AG09309 (cell line): ENCODE results near the gene FAAP100.

Source experiments
- DNase-seq: peaks from one replicate; pipeline ENCODE4 v3.0.0-alpha.2; 2010; ENCODE audit warnings: low read depth
- H3K4me3 ChIP-seq: 2 replicates; pipeline ENCODE4 v1.5.1; 2011; ENCODE audit warnings: mild to moderate bottlenecking, low read depth, low read length, moderate library complexity; ENCODE audit not compliant: control insufficient read depth
- CTCF ChIP-seq: IDR thresholded peaks from 2 replicates; pipeline ENCODE4 v1.5.1; 2011; ENCODE audit warnings: mild to moderate bottlenecking, low read depth, low read length, inconsistent platforms; ENCODE audit not compliant: insufficient read depth, control insufficient read depth; ENCODE audit errors: missing control alignments

The FAAP100 gene

GRCh38 chr17:81570964-81571363 is 18.8 kb upstream of the FAAP100 start:
- DNase-seq = no peak
- no peak for TF ChIP-seq CTCF
- no peak overlapping the region for H3K4me3 ChIP-seq

GRCh38 chr17:81569986-81570514 is 17.9 kb upstream of the FAAP100 start:
- DNase-seq = no peak
- H3K4me3 ChIP-seq = no peak overlapping the region
- no peak for TF ChIP-seq CTCF

DNA sequence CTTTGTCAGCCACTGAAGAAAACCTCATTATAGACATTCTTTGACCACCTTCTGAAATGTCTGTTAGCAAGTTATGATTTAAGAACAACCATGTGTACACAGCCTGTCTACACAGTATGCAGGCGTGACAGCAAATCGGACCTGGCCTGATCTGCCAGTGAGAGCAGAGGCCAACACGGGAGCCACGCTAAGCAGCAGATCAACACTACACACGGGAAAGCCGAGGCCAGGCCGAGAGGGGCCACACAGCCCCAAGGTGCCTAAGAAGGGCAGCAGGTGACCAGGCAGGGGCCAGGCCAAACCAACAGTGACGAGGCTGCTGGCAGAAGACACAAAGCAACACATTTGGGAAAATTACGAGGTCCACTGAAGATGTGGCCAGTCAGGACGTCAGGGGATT is 16.3 kb upstream of the FAAP100 start:
- no peak for TF ChIP-seq CTCF
- DNase-seq = no peak
- no peak overlapping the region for H3K4me3 ChIP-seq

GRCh38 chr17:81567191-81567590 is 15.0 kb upstream of the FAAP100 start:
- TF ChIP-seq CTCF = no peak
- H3K4me3 ChIP-seq = no peak overlapping the region; the same call in 1 of the 2 replicates
- DNase-seq = no peak

DNA sequence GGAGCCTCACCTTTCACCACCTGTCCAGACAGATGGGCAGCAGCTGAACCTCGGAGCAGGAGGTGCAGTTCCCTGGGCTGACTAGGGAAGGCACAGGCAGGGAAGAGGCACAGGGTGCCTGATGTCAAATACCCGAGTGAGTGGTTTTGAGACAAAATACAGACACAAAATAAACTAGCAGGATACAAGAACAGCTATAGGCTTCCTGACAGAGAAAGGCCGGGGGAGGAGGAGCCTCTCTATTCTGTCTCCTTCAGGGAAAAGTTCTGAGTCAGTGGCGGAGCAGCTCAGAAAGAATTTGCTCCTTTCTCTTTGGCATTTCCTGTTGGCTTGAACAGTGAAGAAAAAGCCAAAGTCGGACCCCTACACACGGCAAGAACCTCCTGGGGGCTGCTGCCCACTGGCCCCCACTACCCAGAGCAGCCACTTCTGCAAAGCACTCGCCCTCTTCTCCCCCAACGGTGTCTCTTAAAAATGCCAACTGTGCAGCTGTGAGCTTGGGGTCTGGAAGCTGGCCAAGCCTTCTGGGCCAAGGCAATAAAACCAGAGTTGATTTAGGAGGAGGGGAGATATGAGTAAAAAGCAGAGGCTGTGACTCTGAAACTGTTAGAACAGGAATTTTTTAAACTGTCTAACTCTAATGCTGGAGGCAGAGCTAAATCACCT is 14.4 kb upstream of the FAAP100 start:
- no peak overlapping the region for H3K4me3 ChIP-seq
- TF ChIP-seq CTCF = no peak
- DNase-seq = peak; percentile 96

- no peak overlapping the region for H3K4me3 ChIP-seq
- TF ChIP-seq CTCF = no peak
- DNase-seq = no peak
These were observed 13.1 kb upstream of the FAAP100 start for GRCh38 chr17:81565231-81565630.
